Measurements from ENCODE around the gene ARL15. TPM values are rescaled to one million over a fixed set of nuclear protein-coding genes. Genes with fewer than 3 reads are reported as not detected.

The ARL15 gene
- total RNA-seq, 1 experiment from 2014 or later, result 6.9 TPM

- DNase-seq (no peak), ATAC-seq (no peak)
- Histone ChIP-seq H3F3A (ENCODE audit: low read length, unreplicated experiment) (no peaks in the 10 kb centered on the region), H3K4me1 (ENCODE audit: insufficient read depth, low read length) (no peaks in the 10 kb centered on the region), H3K9me2 (replicated peaks; ENCODE audit: low read length) (no peaks in the 10 kb centered on the region), H3K79me2 (ENCODE audit: low read length) (no peaks in the 10 kb centered on the region), H3K9ac (ENCODE audit: low read length) (no peak overlapping the region), H3K4me3 (ENCODE audit: low read length) (no peak overlapping the region), H3K9me3 (ENCODE audit: low read length) (no peaks in the 10 kb centered on the region), H3K4me2 (ENCODE audit: low read length) (no peak overlapping the region), H4K20me1 (ENCODE audit: low read length) (no peaks in the 10 kb centered on the region), H2AFZ (ENCODE audit: low read length) (no peak overlapping the region), H3K36me3 (ENCODE audit: low read depth, low read length) (no peaks in the 10 kb centered on the region), H3K27ac (ENCODE audit: low read length) (no peak overlapping the region), H3K27me3 (ENCODE audit: low read length) (no peaks in the 10 kb centered on the region)
- CTCF ChIA-PET, result no interaction called here
- BruUV-seq (replicated peaks), result no TSS peak
- intact Hi-C loops (cut with micrococcal nuclease), result no loop called here
- TF ChIP-seq, protein P1, sequence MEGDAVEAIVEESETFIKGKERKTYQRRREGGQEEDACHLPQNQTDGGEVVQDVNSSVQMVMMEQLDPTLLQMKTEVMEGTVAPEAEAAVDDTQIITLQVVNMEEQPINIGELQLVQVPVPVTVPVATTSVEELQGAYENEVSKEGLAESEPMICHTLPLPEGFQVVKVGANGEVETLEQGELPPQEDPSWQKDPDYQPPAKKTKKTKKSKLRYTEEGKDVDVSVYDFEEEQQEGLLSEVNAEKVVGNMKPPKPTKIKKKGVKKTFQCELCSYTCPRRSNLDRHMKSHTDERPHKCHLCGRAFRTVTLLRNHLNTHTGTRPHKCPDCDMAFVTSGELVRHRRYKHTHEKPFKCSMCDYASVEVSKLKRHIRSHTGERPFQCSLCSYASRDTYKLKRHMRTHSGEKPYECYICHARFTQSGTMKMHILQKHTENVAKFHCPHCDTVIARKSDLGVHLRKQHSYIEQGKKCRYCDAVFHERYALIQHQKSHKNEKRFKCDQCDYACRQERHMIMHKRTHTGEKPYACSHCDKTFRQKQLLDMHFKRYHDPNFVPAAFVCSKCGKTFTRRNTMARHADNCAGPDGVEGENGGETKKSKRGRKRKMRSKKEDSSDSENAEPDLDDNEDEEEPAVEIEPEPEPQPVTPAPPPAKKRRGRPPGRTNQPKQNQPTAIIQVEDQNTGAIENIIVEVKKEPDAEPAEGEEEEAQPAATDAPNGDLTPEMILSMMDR (conservative IDR thresholded peaks at IDR 0.05; ENCODE audit: low read depth, low read length), result no peak
- TF ChIP-seq EZH2phosphoT487 (IDR thresholded peaks at IDR 0.05; ENCODE audit: borderline replicate concordance, low read length) (no peak), EZH2 (IDR thresholded peaks at IDR 0.05; ENCODE audit: low read length, unreplicated experiment) (no peak)
- POLR2A ChIA-PET (ENCODE audit: unreplicated experiment), result no interaction called here
Measured at GRCh38 chr5:53946405-53947100, 363.8 kb downstream of the ARL15 start.

DNA sequence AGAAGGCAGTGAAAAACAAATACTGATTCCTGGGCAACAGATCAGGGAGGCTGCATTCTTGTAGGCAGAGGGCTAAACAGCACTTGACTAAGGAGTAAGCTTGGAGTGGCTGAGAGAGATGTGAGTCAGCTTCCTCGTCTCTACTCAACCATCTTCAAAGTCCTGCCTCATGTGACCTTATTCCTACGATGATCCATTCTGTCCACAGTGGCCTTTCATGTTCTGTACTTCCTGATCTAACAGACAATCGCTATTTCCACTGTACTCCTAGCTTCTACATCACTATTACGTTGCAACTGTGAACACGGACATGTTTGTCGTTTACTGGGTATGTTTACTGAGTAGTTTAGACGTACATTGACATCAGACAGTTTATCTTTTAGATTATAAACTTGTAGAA is 365.4 kb downstream of the ARL15 start:
- BruUV-seq (replicated peaks), result no TSS peak
- Histone ChIP-seq H3K9me3 (ENCODE audit: low read length) (no peaks in the 10 kb centered on the region), H3K4me2 (ENCODE audit: low read length) (no peak overlapping the region), H3K27me3 (ENCODE audit: low read length) (no peaks in the 10 kb centered on the region), H2AFZ (ENCODE audit: low read length) (no peak overlapping the region), H3F3A (ENCODE audit: low read length, unreplicated experiment) (no peaks in the 10 kb centered on the region), H3K27ac (ENCODE audit: low read length) (no peak overlapping the region), H3K36me3 (ENCODE audit: low read depth, low read length) (no peaks in the 10 kb centered on the region), H3K9ac (ENCODE audit: low read length) (no peak overlapping the region), H3K4me1 (ENCODE audit: insufficient read depth, low read length) (no peaks in the 10 kb centered on the region), H3K4me3 (ENCODE audit: low read length) (no peak overlapping the region), H3K79me2 (ENCODE audit: low read length) (no peaks in the 10 kb centered on the region), H4K20me1 (ENCODE audit: low read length) (no peaks in the 10 kb centered on the region), H3K9me2 (replicated peaks; ENCODE audit: low read length) (no peaks in the 10 kb centered on the region)
- ChIA-PET CTCF (no interaction called here), POLR2A (ENCODE audit: unreplicated experiment) (no interaction called here)
- no peak for DNase-seq
- intact Hi-C loops (cut with micrococcal nuclease), result no loop called here
- no peak for ATAC-seq
- TF ChIP-seq, protein P1 (conservative IDR thresholded peaks at IDR 0.05; ENCODE audit: low read depth, low read length), result no peak
- TF ChIP-seq EZH2 (IDR thresholded peaks at IDR 0.05; ENCODE audit: low read length, unreplicated experiment) (no peak), EZH2phosphoT487 (IDR thresholded peaks at IDR 0.05; ENCODE audit: borderline replicate concordance, low read length) (no peak)

DNA sequence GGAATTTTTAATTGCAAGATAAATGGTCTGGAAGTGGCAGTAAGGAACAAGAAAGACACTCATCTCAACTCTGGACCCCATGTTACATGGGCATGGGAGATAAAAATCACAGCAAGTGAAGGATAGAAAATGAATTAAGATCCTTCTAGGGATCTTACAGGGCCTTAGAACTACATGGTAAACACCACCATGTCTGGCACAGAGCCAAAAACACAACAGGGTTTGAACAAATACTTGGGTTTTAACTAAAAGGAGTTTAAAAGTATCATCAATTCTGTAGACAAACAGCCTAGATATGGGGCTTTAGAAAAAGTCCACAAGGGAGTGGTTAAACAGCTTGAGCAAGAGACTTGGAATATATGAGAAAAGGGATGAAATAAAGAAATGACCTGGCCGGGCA is 366.4 kb downstream of the ARL15 start:
- BruUV-seq (replicated peaks), result no TSS peak
- H3K27ac ChIP-seq (ENCODE audit: low read length), result no peak overlapping the region
- no peaks in the 10 kb centered on the region for H3K9me3 ChIP-seq (ENCODE audit: low read length)
- no peak overlapping the region for H3K4me2 ChIP-seq (ENCODE audit: low read length)
- no peaks in the 10 kb centered on the region for H3K4me1 ChIP-seq (ENCODE audit: insufficient read depth, low read length)
- no peaks in the 10 kb centered on the region for H3K36me3 ChIP-seq (ENCODE audit: low read depth, low read length)
- ChIA-PET CTCF (no interaction called here), POLR2A (ENCODE audit: unreplicated experiment) (no interaction called here)
- H3K9me2 ChIP-seq (replicated peaks; ENCODE audit: low read length), result no peaks in the 10 kb centered on the region
- no peaks in the 10 kb centered on the region for H4K20me1 ChIP-seq (ENCODE audit: low read length)
- no peak overlapping the region for H3K9ac ChIP-seq (ENCODE audit: low read length)
- H3K27me3 ChIP-seq (ENCODE audit: low read length), result no peaks in the 10 kb centered on the region
- H3F3A ChIP-seq (ENCODE audit: low read length, unreplicated experiment), result no peaks in the 10 kb centered on the region
- no peak overlapping the region for H3K4me3 ChIP-seq (ENCODE audit: low read length)
- H3K79me2 ChIP-seq (ENCODE audit: low read length), result no peaks in the 10 kb centered on the region
- no peak overlapping the region for H2AFZ ChIP-seq (ENCODE audit: low read length)
- intact Hi-C loops (cut with micrococcal nuclease), result no loop called here
- ATAC-seq (no peak), DNase-seq (no peak)
- no peak for TF ChIP-seq EZH2phosphoT487 (IDR thresholded peaks at IDR 0.05; ENCODE audit: borderline replicate concordance, low read length)
- TF ChIP-seq, protein P1 (conservative IDR thresholded peaks at IDR 0.05; ENCODE audit: low read depth, low read length), result no peak
- no peak for TF ChIP-seq EZH2 (IDR thresholded peaks at IDR 0.05; ENCODE audit: low read length, unreplicated experiment)

All from PC-3 (cell line).